ENCODE measurements around the gene ADGRL2.

- TF ChIP-seq EZH2 (IDR thresholded peaks at IDR 0.05; ENCODE audit: low read depth) (no peak), CTCF (conservative IDR thresholded peaks at IDR 0.05) (no peak)
Measured at GRCh38 chr1:81974222-81974841, 173.6 kb downstream of the ADGRL2 start.
